ENCODE results near the gene SLC25A33. TPM values are rescaled to one million over a fixed set of nuclear protein-coding genes. Genes with fewer than 3 reads are reported as not detected.

SLC25A33 gene
- total and polyA plus RNA-seq, 2 of the 8 experiments (the other 6 are each of a cell fraction or from before 2014, with no cell fraction given): 7.8 to 12.8 TPM

DNA sequence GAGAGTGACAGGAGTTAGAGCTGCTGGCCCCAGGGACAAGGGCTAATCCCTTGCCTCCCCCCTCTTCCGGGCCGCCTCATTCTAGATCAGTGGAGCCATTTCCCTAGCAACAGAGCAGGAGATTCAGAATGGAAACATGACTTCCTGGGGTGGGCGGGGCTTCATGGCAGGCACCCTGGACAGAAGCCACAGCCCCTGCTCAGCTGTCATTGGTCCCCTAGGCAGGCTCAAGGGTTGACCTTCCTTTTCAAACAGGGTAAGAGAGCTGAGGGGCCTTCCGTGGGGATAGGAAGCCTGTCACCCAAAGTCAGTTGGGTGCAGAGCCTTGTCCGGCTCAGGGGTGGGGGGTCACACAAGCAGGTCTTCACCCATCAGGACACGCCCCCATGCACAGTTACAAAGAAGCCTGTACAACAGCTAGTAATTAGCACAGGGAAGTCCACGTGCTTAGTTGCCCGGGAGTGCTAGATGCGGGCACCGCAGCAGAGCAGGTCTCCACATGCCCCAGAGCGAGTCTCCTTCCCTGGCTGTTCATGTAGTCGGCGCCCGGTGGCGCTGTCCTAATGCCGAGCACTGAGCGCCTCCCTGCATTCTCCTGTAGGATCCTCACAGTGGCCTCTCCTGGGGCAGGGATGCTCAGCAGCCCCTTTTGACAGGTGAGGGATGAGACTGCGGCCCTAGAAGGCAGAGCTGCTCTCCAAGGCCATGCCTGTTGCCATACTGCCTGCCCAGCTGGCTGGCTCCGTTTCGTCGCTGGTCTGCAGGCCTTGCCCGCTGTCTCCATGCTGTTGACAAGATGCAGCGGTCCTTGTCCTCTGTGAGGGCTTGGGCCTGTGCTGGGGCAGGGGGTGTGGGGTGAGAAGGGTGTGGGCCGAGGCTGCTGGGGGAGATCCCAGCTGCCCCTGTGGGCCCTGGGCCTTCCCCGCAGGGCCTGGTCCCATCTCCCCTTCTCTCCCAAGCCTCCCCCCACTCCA is 54.5 kb downstream of the SLC25A33 start (continued):
- no peak for TF ChIP-seq KDM4A (IDR thresholded peaks at IDR 0.05; ENCODE audit: low read depth, low read length, severe bottlenecking)
- no peak for TF ChIP-seq SUZ12 (IDR thresholded peaks at IDR 0.05; ENCODE audit: low read length)

All from H1 (cell line).